A673 (cell line): ENCODE results near the gene LTBP2. TPM values are rescaled to one million over a fixed set of nuclear protein-coding genes. Genes with fewer than 3 reads are reported as not detected.

Source experiments
- BruUV-seq: library from RNA; stranded (reverse); fragments of 400-500 nt; replicated peaks from 2 replicates; lab custom pipeline; 2021; lab: Mats Ljungman, UMichigan
- CTCF ChIA-PET: fragments of 300-600 bp; sonication (Branson Sonifier 250); formaldehyde crosslinking; loops from one replicate; lab custom pipeline; 2022; ENCODE audit warnings: antibody characterized with exemption; lab: Charles Lee
- POLR2A ChIA-PET: fragments of 300-600 bp; sonication (Branson Sonifier 250); formaldehyde crosslinking; loops from one replicate; lab custom pipeline; 2022; ENCODE audit warnings: antibody characterized with exemption; ENCODE audit not compliant: low non-redundant PET; lab: Charles Lee
- DNase-seq: peaks from one replicate; pipeline ENCODE4 v3.0.0-alpha.2; 2015; ENCODE audit warnings: low spot score
- H3K27ac ChIP-seq: fragments of 200-600 bp; sonication (generic); 2 replicates; pipeline ENCODE4 v1.5.1; 2016; ENCODE audit warnings: mixed run types, low read depth, mild to moderate bottlenecking, mixed read lengths, antibody characterized with exemption, low read length; ENCODE audit not compliant: poor library complexity, severe bottlenecking
- H3K27me3 ChIP-seq: fragments of 200-600 bp; sonication (generic); replicated peaks from 2 replicates; pipeline ENCODE4 v1.6.1; 2017; ENCODE audit warnings: mixed run types, low read depth, mild to moderate bottlenecking, mixed read lengths, antibody characterized with exemption, low read length; ENCODE audit not compliant: insufficient read depth, poor library complexity
- H3K36me3 ChIP-seq: fragments of 200-600 bp; sonication (generic); 2 replicates; pipeline ENCODE4 v1.6.1; 2016; ENCODE audit warnings: mixed run types, mild to moderate bottlenecking, mixed read lengths, antibody characterized with exemption, low read length; ENCODE audit not compliant: insufficient read depth, poor library complexity, severe bottlenecking
- H3K4me1 ChIP-seq: fragments of 200-600 bp; sonication (generic); 2 replicates; pipeline ENCODE4 v1.6.1; 2017; ENCODE audit warnings: mixed run types, mild to moderate bottlenecking, mixed read lengths, antibody characterized with exemption, low read length; ENCODE audit not compliant: insufficient read depth, poor library complexity, severe bottlenecking
- H3K4me3 ChIP-seq: fragments of 200-600 bp; sonication (generic); 2 replicates; pipeline ENCODE4 v1.5.1; 2016; ENCODE audit warnings: low read depth, mixed run types, mild to moderate bottlenecking, mixed read lengths, low read length; ENCODE audit not compliant: poor library complexity, severe bottlenecking
- H3K9me3 ChIP-seq: fragments of 200-600 bp; sonication (generic); 2 replicates; pipeline ENCODE4 v1.6.1; 2016; ENCODE audit warnings: mixed run types, low read depth, mild to moderate bottlenecking, mixed read lengths, antibody characterized with exemption, low read length; ENCODE audit not compliant: poor library complexity, severe bottlenecking
- EZH2 ChIP-seq: fragments of 200-600 bp; sonication (generic); IDR thresholded peaks from 2 replicates; pipeline ENCODE4 v1.6.1; 2017; ENCODE audit warnings: borderline replicate concordance, low read depth, mild to moderate bottlenecking, mixed read lengths, antibody characterized with exemption, low read length; ENCODE audit not compliant: poor library complexity, severe bottlenecking
- intact Hi-C: fragments of 100-400 bp; cut with micrococcal nuclease; formaldehyde crosslinking; loops from one replicate; pipeline ENCODE4 v1.10.0; 2022; ENCODE audit not compliant: unreplicated experiment
- total RNA-seq: library from RNA; stranded (reverse); gene quantifications from 2 replicates; pipeline ENCODE4 v1.2.3, GENCODE V29; 2021
- TF ChIP-seq, protein P1 (sequence below): fragments of 300-800, 200-600 bp; sonication (generic); conservative IDR thresholded peaks from 2 replicates; pipeline ENCODE4 v1.5.1; 2017; ENCODE audit warnings: low read depth, mild to moderate bottlenecking, antibody characterized with exemption, low read length, moderate library complexity, mixed read lengths

Gene LTBP2
- total RNA-seq, 1 experiment from 2014 or later = 0.26 TPM

DNA sequence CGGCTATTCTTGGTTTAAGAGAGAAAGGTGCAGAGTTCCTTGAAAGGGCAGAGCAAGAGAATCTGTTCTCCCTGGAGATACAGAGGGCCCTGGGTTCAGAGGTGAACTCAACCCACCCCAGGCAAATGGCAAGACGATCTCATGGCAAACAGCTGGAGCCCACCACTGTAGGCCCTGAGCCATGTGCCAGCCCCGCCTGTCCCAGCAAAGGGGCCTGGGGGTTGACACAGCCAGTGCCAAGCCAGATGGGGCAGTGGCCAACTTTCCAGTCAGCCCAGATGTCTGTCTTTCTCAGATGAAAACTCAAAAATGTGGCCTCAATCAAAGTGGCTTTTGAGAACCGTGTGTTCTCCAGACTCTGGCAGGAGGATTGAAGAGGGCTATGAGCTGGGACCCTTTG is 66.7 kb downstream of the LTBP2 start:
- TF ChIP-seq, protein P1, sequence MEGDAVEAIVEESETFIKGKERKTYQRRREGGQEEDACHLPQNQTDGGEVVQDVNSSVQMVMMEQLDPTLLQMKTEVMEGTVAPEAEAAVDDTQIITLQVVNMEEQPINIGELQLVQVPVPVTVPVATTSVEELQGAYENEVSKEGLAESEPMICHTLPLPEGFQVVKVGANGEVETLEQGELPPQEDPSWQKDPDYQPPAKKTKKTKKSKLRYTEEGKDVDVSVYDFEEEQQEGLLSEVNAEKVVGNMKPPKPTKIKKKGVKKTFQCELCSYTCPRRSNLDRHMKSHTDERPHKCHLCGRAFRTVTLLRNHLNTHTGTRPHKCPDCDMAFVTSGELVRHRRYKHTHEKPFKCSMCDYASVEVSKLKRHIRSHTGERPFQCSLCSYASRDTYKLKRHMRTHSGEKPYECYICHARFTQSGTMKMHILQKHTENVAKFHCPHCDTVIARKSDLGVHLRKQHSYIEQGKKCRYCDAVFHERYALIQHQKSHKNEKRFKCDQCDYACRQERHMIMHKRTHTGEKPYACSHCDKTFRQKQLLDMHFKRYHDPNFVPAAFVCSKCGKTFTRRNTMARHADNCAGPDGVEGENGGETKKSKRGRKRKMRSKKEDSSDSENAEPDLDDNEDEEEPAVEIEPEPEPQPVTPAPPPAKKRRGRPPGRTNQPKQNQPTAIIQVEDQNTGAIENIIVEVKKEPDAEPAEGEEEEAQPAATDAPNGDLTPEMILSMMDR = no peak
- Histone ChIP-seq H3K27me3 (no peaks in the 10 kb centered on the region), H3K9me3 (no peaks in the 10 kb centered on the region), H3K27ac (no peak overlapping the region), H3K4me3 (no peak overlapping the region), H3K36me3 (no peaks in the 10 kb centered on the region), H3K4me1 (no peaks in the 10 kb centered on the region)
- POLR2A ChIA-PET = no interaction called here
- intact Hi-C loops = no loop called here
- CTCF ChIA-PET = no interaction called here
- no TSS peak for BruUV-seq
- no peak for DNase-seq

- ChIA-PET CTCF (no interaction called here), POLR2A (no interaction called here)
- no peaks in the 10 kb centered on the region for H3K4me1 ChIP-seq
- H3K36me3 ChIP-seq = no peaks in the 10 kb centered on the region
- H3K9me3 ChIP-seq = no peaks in the 10 kb centered on the region
- H3K27me3 ChIP-seq = no peaks in the 10 kb centered on the region
- intact Hi-C loops = no loop called here
- no peak overlapping the region for H3K4me3 ChIP-seq
- TF ChIP-seq, protein P1 = no peak
- TF ChIP-seq EZH2 = no peak
- H3K27ac ChIP-seq = no peak overlapping the region
- DNase-seq = no peak
- no TSS peak for BruUV-seq
These were observed 68.1 kb downstream of the LTBP2 start for GRCh38 chr14:74543771-74544438.

GRCh38 chr14:74542056-74542685 is 69.9 kb downstream of the LTBP2 start:
- no peak for DNase-seq
- POLR2A ChIA-PET = no interaction called here
- CTCF ChIA-PET = no interaction called here

More at GRCh38 chr14:74542056-74542685, 69.9 kb downstream of the LTBP2 start:
- no TSS peak for BruUV-seq
- Histone ChIP-seq H3K4me1 (no peaks in the 10 kb centered on the region), H3K27me3 (no peaks in the 10 kb centered on the region), H3K4me3 (no peak overlapping the region), H3K9me3 (no peaks in the 10 kb centered on the region), H3K27ac (no peak overlapping the region), H3K36me3 (no peaks in the 10 kb centered on the region)
- TF ChIP-seq EZH2 = no peak
- TF ChIP-seq, protein P1 = no peak
- intact Hi-C loops = no loop called here
